KOPT-K1 (cell line): ENCODE results near the gene HRH4.

ENCODE experiments used
- H3K27ac ChIP-seq: fragments of 200-600 bp; sonication (generic); 2 replicates; pipeline ENCODE4 v1.5.1; 2016; ENCODE audit warnings: antibody characterized with exemption, mild to moderate bottlenecking, low read depth, low read length; ENCODE audit not compliant: poor library complexity, severe bottlenecking
- H3K36me3 ChIP-seq: fragments of 200-600 bp; sonication (generic); 2 replicates; pipeline ENCODE4 v1.5.1; 2017; ENCODE audit warnings: antibody characterized with exemption, mild to moderate bottlenecking, low read length, moderate library complexity; ENCODE audit not compliant: insufficient read depth
- H3K9me3 ChIP-seq: fragments of 200-600 bp; sonication (generic); 2 replicates; pipeline ENCODE4 v1.5.1; 2017; ENCODE audit warnings: antibody characterized with exemption, low read length, mild to moderate bottlenecking; ENCODE audit not compliant: insufficient read depth, poor library complexity, severe bottlenecking

The HRH4 gene

DNA sequence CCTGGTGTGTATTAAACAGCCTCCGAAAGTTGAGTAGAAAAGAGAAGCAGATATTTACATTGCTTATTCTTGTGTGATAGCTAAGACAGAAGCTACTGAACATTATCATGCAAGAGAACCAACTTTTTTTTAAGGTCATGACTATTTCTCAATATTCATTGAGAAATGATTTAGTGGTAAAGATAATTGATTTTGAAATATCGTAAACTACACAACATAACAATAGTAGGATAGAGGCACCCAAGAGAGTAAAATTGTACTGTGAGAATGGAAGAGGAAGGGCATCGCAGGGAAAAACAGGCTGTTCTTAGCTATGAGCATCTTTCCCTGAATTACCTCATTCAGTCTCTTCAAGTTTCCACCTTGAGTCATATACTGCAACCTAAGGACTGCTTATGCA, 25.2 kb downstream of the HRH4 start:
- Histone ChIP-seq H3K9me3 (no peaks in the 10 kb centered on the region), H3K27ac (no peak overlapping the region), H3K36me3 (no peaks in the 10 kb centered on the region)

- Histone ChIP-seq H3K36me3 (no peaks in the 10 kb centered on the region), H3K9me3 (no peaks in the 10 kb centered on the region), H3K27ac (no peak overlapping the region)
Measured at GRCh38 chr18:24486684-24487083, 26.2 kb downstream of the HRH4 start.

GRCh38 chr18:24488824-24489493, 28.5 kb downstream of the HRH4 start:
- H3K36me3 ChIP-seq: no peaks in the 10 kb centered on the region
- H3K9me3 ChIP-seq: no peaks in the 10 kb centered on the region
- H3K27ac ChIP-seq: no peak overlapping the region

DNA sequence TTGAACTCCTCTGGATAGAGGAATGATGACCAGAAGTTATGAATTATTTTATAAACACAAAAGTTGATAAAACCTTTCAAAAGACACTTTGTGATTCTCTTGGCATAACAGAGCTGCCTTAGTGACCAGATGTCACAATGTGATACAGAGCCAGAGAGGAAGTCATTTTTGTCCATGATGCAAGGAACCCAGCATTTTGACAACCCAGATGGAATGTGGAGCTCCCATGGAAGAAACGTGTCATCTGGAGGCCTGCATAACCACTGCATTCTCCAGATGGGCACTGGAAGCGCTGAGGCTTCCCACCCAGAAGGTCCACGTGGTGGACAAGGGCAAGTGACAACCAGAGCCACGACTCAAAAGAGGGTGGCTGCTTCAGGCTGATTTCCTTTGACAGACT, 30.1 kb downstream of the HRH4 start:
- no peaks in the 10 kb centered on the region for H3K36me3 ChIP-seq
- H3K9me3 ChIP-seq: no peaks in the 10 kb centered on the region
- no peak overlapping the region for H3K27ac ChIP-seq

DNA sequence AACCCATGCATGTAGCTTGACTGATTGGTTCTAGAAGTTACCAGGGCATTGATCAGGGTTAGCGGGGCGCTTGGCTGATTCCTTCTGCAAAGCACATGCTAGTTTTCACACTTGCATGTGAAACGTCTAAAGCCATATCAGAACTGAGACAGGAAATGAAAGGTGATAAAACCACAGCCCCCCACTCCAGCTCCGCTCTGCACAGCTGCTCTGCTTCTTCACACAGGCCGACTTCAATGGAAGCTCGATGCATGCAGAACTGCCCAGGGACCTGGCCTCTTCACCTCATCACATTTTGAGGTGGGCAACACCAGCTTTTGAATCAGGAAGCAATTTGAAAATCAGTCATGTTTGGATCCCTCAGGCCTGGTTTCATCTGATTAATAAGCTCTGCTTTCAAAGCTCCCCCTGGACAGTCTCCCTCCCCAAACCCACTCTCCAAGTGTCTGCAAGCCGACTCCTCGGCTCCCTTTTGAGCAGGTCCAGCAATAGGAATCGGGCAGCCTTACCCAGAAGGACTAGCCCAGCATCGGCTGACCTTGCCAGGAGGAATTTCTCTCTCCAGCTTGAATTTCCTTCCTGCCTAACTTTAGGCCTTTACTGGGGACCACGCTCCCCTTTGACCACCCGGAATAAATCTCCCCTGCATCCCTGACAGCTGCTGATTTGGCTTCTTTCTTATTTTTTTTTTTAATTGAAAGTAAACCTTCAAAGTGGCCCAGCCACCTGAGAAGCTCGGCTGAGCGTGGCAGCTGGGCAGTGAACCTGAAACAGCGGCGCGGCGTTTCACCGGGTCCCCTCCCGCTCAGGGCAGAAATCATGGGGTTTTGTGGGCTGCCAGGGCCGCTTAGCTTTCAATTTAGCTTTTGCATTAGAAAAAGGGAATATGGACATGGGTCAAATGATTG, 31.7 kb downstream of the HRH4 start:
- Histone ChIP-seq H3K36me3 (no peaks in the 10 kb centered on the region), H3K27ac (no peak overlapping the region), H3K9me3 (no peaks in the 10 kb centered on the region)

DNA sequence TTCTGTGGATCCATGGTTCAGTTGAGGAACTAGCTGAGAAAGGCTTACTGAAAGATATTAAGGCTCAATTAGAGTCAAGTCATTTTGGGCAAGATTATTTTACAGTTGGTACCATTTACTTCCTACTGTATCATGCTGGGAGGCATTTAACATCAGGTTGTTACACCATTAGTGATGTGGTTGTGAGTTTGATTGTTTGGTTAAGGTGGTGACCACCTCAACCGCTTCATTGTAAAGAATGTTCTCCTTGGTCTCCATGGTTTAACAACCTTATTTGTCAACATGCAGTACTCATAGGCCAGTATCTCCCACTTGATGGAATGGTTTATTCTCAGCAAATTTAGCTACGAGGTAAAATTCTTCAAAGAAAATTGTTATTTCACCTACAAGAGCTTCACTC, 34.1 kb downstream of the HRH4 start:
- Histone ChIP-seq H3K36me3 (no peaks in the 10 kb centered on the region), H3K27ac (no peak overlapping the region), H3K9me3 (no peaks in the 10 kb centered on the region)

DNA sequence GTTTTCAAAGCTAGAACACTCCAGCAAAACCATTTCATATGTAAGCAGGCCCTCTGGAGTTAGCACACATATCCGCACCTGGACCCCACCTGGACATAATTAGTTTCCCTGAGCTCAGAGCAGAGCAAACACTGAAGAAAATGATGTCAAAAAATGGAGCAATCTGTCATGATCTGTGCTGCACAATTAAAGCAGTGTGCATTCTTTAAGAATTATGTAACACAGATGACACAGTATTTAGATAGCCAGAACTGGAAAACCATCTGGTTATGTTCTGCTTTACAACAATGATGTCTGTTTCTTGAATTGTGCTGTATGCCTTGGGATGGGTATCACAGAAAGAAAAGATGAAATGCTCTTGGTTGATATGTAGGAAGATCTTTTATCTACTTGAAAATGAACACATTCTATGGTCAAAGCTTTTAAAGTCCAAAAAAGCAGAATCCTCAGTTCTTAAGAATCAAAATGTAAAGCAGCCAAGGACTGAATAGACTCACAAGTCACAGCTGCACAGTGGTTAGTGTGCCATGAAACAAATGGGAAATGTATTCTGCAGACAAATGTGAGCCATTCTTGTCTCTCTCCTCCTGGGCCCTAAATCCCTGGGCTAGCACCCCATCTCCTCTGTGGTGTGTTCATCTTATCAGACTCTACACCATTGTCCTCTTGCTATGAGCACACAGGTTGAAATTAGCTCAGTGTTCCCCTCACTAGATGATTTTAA, 36.8 kb downstream of the HRH4 start:
- H3K27ac ChIP-seq: no peak overlapping the region

DNA sequence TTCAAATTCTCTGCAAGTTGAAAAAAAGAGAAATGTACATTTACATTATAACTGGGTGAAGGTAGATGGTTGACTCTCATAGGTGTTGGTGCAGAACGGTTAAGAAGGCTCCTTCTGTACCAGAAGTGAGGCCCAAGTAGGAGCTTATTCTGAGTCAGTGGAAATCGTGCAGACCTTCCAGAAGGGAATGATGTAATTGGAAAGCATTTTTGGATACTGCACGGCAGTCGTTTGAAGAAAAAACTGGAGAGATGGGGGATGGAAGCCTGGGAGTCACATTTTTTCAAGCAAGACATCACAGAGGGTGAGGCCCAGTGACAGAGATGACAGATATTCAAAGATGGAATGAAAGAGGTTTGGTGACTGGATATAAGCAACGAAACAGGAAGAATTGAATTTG, 39.4 kb downstream of the HRH4 start:
- Histone ChIP-seq H3K36me3 (no peaks in the 10 kb centered on the region), H3K27ac (no peak overlapping the region), H3K9me3 (no peaks in the 10 kb centered on the region)

More for the DNA sequence above, 36.8 kb downstream of the HRH4 start:
- Histone ChIP-seq H3K9me3 (no peaks in the 10 kb centered on the region), H3K36me3 (no peaks in the 10 kb centered on the region)

GRCh38 chr18:24500217-24500616, 39.8 kb downstream of the HRH4 start:
- Histone ChIP-seq H3K27ac (no peak overlapping the region), H3K36me3 (no peaks in the 10 kb centered on the region), H3K9me3 (no peaks in the 10 kb centered on the region)

GRCh38 chr18:24500766-24501165, 40.3 kb downstream of the HRH4 start:
- Histone ChIP-seq H3K36me3 (no peaks in the 10 kb centered on the region), H3K9me3 (no peaks in the 10 kb centered on the region), H3K27ac (no peak overlapping the region)

DNA sequence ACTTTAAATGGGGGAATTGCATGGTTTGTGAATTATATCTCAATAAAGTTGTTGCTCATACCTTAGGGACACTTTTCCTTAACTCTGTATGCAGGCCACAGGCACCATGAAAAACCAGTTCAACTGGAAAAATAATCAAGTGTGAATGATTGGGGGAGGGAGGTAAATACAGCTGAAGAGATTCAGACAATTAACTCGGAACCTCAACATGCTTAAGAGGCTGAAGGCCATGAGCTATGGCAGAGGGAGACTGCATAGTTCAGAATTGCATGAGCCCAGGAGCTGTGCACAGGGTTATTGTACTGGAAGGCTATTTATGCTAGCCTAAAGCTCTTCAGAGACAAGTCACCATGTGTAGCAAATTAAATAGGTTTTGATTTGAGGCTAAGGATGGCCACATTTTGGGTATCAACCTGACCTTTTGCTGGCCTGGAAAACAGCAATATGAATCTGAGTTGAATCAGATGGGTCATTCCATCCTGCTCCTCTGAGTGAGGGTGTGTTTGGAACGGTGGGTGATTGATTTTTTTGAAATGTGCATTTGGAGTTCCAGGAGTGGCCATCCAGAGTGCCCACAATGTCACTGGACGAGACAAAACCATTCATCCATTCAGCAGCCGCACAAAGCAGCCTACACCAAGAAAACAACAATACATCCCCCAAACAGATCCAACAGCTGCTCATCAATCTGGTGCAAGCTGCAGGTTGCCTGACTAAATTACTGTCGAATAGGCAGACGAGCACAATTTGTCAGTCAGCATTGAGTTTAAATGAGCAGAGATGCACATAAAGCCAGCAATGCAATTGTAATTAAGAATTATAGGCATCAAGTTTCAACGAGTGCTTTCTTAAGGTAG, 42.5 kb downstream of the HRH4 start:
- no peak overlapping the region for H3K27ac ChIP-seq

DNA sequence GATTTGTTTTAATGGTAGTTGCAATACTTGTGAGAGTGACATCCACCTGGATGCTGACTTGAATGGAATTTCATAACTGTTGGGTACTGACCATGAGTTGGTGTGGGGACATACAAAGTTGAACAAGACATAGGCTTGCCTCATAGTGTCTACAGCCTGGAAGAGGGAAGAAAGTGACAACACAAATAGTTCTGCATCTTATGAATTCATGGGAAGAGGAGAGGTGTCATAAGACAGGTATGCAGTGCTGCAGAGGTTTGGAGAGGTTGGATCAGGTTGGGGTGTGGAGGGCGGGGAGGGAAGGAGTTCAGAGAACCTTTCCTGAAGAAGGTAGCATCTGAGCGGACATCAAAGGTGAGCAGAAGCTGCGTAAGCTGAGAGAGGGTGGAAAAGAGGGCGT, 44.0 kb downstream of the HRH4 start:
- no peaks in the 10 kb centered on the region for H3K36me3 ChIP-seq
- H3K9me3 ChIP-seq: no peaks in the 10 kb centered on the region
- H3K27ac ChIP-seq: no peak overlapping the region

More for the DNA sequence above, 42.5 kb downstream of the HRH4 start:
- Histone ChIP-seq H3K36me3 (no peaks in the 10 kb centered on the region), H3K9me3 (no peaks in the 10 kb centered on the region)

DNA sequence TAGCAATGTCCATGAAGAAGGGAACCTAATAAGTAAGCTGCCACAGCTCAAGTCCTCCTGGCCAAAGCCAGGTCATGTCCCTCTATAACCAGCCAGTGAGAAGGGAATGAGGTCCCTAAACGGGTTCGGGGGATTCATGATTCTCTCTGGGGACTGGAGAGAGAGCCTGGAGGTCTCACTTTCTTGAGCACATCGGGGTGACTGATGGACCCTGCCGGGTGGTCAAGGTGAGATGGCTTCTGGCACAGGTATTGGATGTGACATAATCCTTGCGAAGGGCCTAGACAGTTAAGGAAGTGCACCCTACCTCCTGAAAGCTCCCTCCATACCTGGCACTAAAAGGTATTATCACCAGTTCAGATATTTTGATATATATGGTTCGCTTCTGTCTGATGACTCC, 45.7 kb downstream of the HRH4 start:
- H3K36me3 ChIP-seq: no peaks in the 10 kb centered on the region
- H3K27ac ChIP-seq: no peak overlapping the region

GRCh38 chr18:24509435-24509834, 49.0 kb downstream of the HRH4 start:
- Histone ChIP-seq H3K9me3 (no peaks in the 10 kb centered on the region), H3K36me3 (no peaks in the 10 kb centered on the region), H3K27ac (no peak overlapping the region)

More for the DNA sequence above, 45.7 kb downstream of the HRH4 start:
- no peaks in the 10 kb centered on the region for H3K9me3 ChIP-seq
